ENCODE measurements around the gene OLFML2A. TPM values are rescaled to one million over a fixed set of nuclear protein-coding genes. Genes with fewer than 3 reads are reported as not detected.
"Not testable (repeated sequence)": the region's sequence is repeated elsewhere in the genome, so short reads cannot be mapped to it uniquely, and the experiment has no call there.

OLFML2A gene
- total RNA-seq, 6 experiments from 2014 or later: 0.30 to 0.88 (median 0.36) TPM

- H3K4me1 Mint-ChIP-seq (ENCODE audit: low read depth): peaks cover 24% of the 10 kb centered on the region
- TF ChIP-seq CTCF (IDR thresholded peaks at IDR 0.05): no peak
- peaks cover 6% of the 10 kb centered on the region for H3K9me3 Mint-ChIP-seq
- H3K36me3 Mint-ChIP-seq (ENCODE audit: low read depth): peaks cover 5% of the 10 kb centered on the region; the same call in 1 of the 2 replicates
- no peak overlapping the region for H3K4me3 Mint-ChIP-seq
- H3K27ac Mint-ChIP-seq: no peak overlapping the region; the same call in 1 of the 2 replicates
- H3K27me3 Mint-ChIP-seq (ENCODE audit: insufficient read depth): no peaks in the 10 kb centered on the region; the same call in none of the 2 replicates
- DNase-seq: no peak
Measured at GRCh38 chr9:124830593-124830992, 53.7 kb downstream of the OLFML2A start.

GRCh38 chr9:124831642-124832364, 54.9 kb downstream of the OLFML2A start:
- H3K9me3 Mint-ChIP-seq: no peaks in the 10 kb centered on the region
- H3K27ac Mint-ChIP-seq: no peak overlapping the region
- peaks cover 25% of the 10 kb centered on the region for H3K4me1 Mint-ChIP-seq (ENCODE audit: low read depth)
- no peak for DNase-seq
- no peaks in the 10 kb centered on the region for H3K36me3 Mint-ChIP-seq (ENCODE audit: low read depth)
- H3K27me3 Mint-ChIP-seq (ENCODE audit: insufficient read depth): no peaks in the 10 kb centered on the region; the same call in none of the 2 replicates
- no peak for TF ChIP-seq CTCF (IDR thresholded peaks at IDR 0.05)
- no peak overlapping the region for H3K4me3 Mint-ChIP-seq

- DNase-seq: peak; percentile 45
- no peak for TF ChIP-seq CTCF (IDR thresholded peaks at IDR 0.05)
- peaks cover 18% of the 10 kb centered on the region for H3K4me1 Mint-ChIP-seq (ENCODE audit: low read depth)
- H3K36me3 Mint-ChIP-seq (ENCODE audit: low read depth): no peaks in the 10 kb centered on the region
- H3K27me3 Mint-ChIP-seq (ENCODE audit: insufficient read depth): peaks cover 11% of the 10 kb centered on the region
- peak overlapping the region; percentile 11; the same call in 1 of the 2 replicates for H3K27ac Mint-ChIP-seq
- no peaks in the 10 kb centered on the region for H3K9me3 Mint-ChIP-seq
- H3K4me3 Mint-ChIP-seq: no peak overlapping the region
Measured at GRCh38 chr9:124834591-124834990, 57.7 kb downstream of the OLFML2A start.

GRCh38 chr9:124835026-124835557, 58.2 kb downstream of the OLFML2A start:
- H3K27me3 Mint-ChIP-seq (ENCODE audit: insufficient read depth): peaks cover 11% of the 10 kb centered on the region
- no peak overlapping the region for H3K4me3 Mint-ChIP-seq
- TF ChIP-seq CTCF (IDR thresholded peaks at IDR 0.05): no peak
- peak; percentile 50 for DNase-seq
- no peaks in the 10 kb centered on the region for H3K36me3 Mint-ChIP-seq (ENCODE audit: low read depth)
- H3K27ac Mint-ChIP-seq: no peak overlapping the region; the same call in 1 of the 2 replicates
- H3K9me3 Mint-ChIP-seq: no peaks in the 10 kb centered on the region
- H3K4me1 Mint-ChIP-seq (ENCODE audit: low read depth): peaks cover 18% of the 10 kb centered on the region

GRCh38 chr9:124838132-124838531, 61.2 kb downstream of the OLFML2A start:
- not testable (repeated sequence) for H3K27ac Mint-ChIP-seq; H3K4me3 Mint-ChIP-seq; H3K9me3 Mint-ChIP-seq; DNase-seq; H3K36me3 Mint-ChIP-seq (ENCODE audit: low read depth)
- peaks cover 11% of the 10 kb centered on the region for H3K27me3 Mint-ChIP-seq (ENCODE audit: insufficient read depth)
- peaks cover 18% of the 10 kb centered on the region for H3K4me1 Mint-ChIP-seq (ENCODE audit: low read depth)

- not testable (repeated sequence) for DNase-seq; H3K4me3 Mint-ChIP-seq; H3K27ac Mint-ChIP-seq; H3K9me3 Mint-ChIP-seq; H3K36me3 Mint-ChIP-seq (ENCODE audit: low read depth)
- H3K27me3 Mint-ChIP-seq (ENCODE audit: insufficient read depth): peaks cover 11% of the 10 kb centered on the region
- H3K4me1 Mint-ChIP-seq (ENCODE audit: low read depth): peaks cover 18% of the 10 kb centered on the region
Measured at GRCh38 chr9:124838567-124839275, 61.8 kb downstream of the OLFML2A start.
